Endothelial cell of umbilical vein (primary cell): Measurements from ENCODE around the gene SAFB.

ENCODE experiments used
- CTCF ChIP-seq, 2 donors: IDR thresholded peaks; 1 replicate in 1 of 2; 2 replicates in 1 of 2; pipeline ENCODE4 v1.5.1; 2011; ENCODE audit warnings: low read length in 2 of 2, mild to moderate bottlenecking in 2 of 2, moderate library complexity in 2 of 2, control low read depth in 1 of 2, inconsistent platforms in 1 of 2, low read depth in 1 of 2; ENCODE audit not compliant: insufficient read depth in 1 of 2; ENCODE audit errors: extremely low read depth in 1 of 2
- EZH2 ChIP-seq: IDR thresholded peaks from 2 replicates; pipeline ENCODE4 v1.6.1; 2012; ENCODE audit warnings: borderline replicate concordance, low read depth, mild to moderate bottlenecking, moderate library complexity, low read length, inconsistent platforms; ENCODE audit not compliant: severe bottlenecking
- JUN ChIP-seq: IDR thresholded peaks from 2 replicates; pipeline ENCODE4 v1.6.1; 2011; ENCODE audit warnings: borderline replicate concordance, low read depth; ENCODE audit not compliant: insufficient read length, insufficient read depth
- MAX ChIP-seq: IDR thresholded peaks from 2 replicates; pipeline ENCODE4 v1.6.1; 2011; ENCODE audit not compliant: insufficient read depth, insufficient read length
- MYC ChIP-seq: IDR thresholded peaks from one replicate; pipeline ENCODE4 v1.6.1; 2011; ENCODE audit warnings: mild to moderate bottlenecking, low read depth, low read length
- POLR2A ChIP-seq: IDR thresholded peaks from 2 replicates; pipeline ENCODE4 v1.6.1; 2012; ENCODE audit warnings: low read depth, mild to moderate bottlenecking, control low read depth, low read length
- POLR2AphosphoS5 ChIP-seq: IDR thresholded peaks from 2 replicates; pipeline ENCODE4 v1.6.1; 2012; ENCODE audit warnings: low read depth, mild to moderate bottlenecking, control low read depth, low read length, moderate library complexity; ENCODE audit not compliant: insufficient read depth

- TF ChIP-seq EZH2 (no peak), CTCF (IDR thresholded peaks at IDR 0.05; ENCODE audit: extremely low read depth in 1 of 2, insufficient read depth in 1 of 2, low read depth in 1 of 2, low read length in 2 of 2) (no peak), POLR2AphosphoS5 (no peak), JUN (no peak), POLR2A (no peak), MAX (no peak), MYC (no peak)
Measured at GRCh38 chr19:5661483-5661882, 38.6 kb downstream of the SAFB start.
